Suprapubic skin (tissue), 4 donors: ENCODE data around the gene LCN15. TPM values are rescaled to one million over a fixed set of nuclear protein-coding genes. Genes with fewer than 3 reads are reported as not detected.

ENCODE experiments used
- DNase-seq, 2 donors: peaks; one replicate each; pipeline ENCODE4 v3.0.0-alpha.2; 2019; ENCODE audit warnings: low spot score in 2 of 2
- H3K27ac ChIP-seq: fragments of 200-600 bp; sonication (generic); one replicate; pipeline ENCODE4 v1.5.1; 2019
- H3K27me3 ChIP-seq: fragments of 200-600 bp; sonication (generic); one replicate; pipeline ENCODE4 v1.5.1; 2019
- H3K36me3 ChIP-seq: fragments of 200-600 bp; sonication (generic); one replicate; pipeline ENCODE4 v1.5.1; 2019
- H3K4me1 ChIP-seq: fragments of 200-600 bp; sonication (generic); one replicate; pipeline ENCODE4 v1.5.1; 2019
- H3K4me3 ChIP-seq: fragments of 200-600 bp; sonication (generic); one replicate; pipeline ENCODE4 v1.5.1; 2019; ENCODE audit warnings: mild to moderate bottlenecking
- H3K9me3 ChIP-seq: fragments of 200-600 bp; sonication (generic); one replicate; pipeline ENCODE4 v1.5.1; 2019
- EP300 ChIP-seq: sonication (generic); formaldehyde crosslinking; IDR thresholded peaks from one replicate; pipeline ENCODE4 v1.6.1; 2017; ENCODE audit warnings: antibody characterized with exemption
- POLR2A ChIP-seq, 2 donors: fragments of 450-650 bp; IDR thresholded peaks; one replicate each; pipeline ENCODE4 v1.6.1; 2017; ENCODE audit warnings: antibody characterized with exemption in 2 of 2, mild to moderate bottlenecking in 2 of 2, moderate library complexity in 2 of 2
- POLR2AphosphoS5 ChIP-seq, 3 donors: sonication (generic); formaldehyde crosslinking; IDR thresholded peaks; one replicate each; pipeline ENCODE4 v1.6.1; 2017; ENCODE audit warnings: antibody characterized with exemption in 3 of 3
- WGBS: methylation state at CpG from one replicate; pipeline ENCODE4 v1.1.5; 2018; 5-methylcytosine and 5-hydroxymethylcytosine counted together
- total RNA-seq, 4 donors: library from RNA; depleted of rRNA; stranded (reverse); fragments of >200 nt; gene quantifications; one replicate each; pipeline ENCODE4 v1.1.0, GENCODE V29; 2016
- TF ChIP-seq, protein P1 (sequence below), 2 donors: fragments of 200-600 bp in 1 of 2; fragments of 450-650 bp in 1 of 2; sonication (generic) in 1 of 2; IDR thresholded peaks; one replicate each; pipeline ENCODE4 v1.5.1; 2016 to 2019; ENCODE audit warnings: antibody characterized with exemption in 2 of 2, mild to moderate bottlenecking in 1 of 2, moderate library complexity in 1 of 2

LCN15 gene
- total RNA-seq, 4 donors from 2014 or later, result 0.21 TPM; not detected in 3

- Histone ChIP-seq H3K27ac (no peak overlapping the region), H3K36me3 (no peaks in the 10 kb centered on the region), H3K4me3 (no peak overlapping the region), H3K27me3 (no peaks in the 10 kb centered on the region), H3K4me1 (peaks cover 2% of the 10 kb centered on the region), H3K9me3 (no peaks in the 10 kb centered on the region)
- no peak for DNase-seq
- TF ChIP-seq POLR2A (IDR thresholded peaks at IDR 0.05) (no peak), POLR2AphosphoS5 (IDR thresholded peaks at IDR 0.05) (no peak), EP300 (no peak)
- TF ChIP-seq, protein P1, sequence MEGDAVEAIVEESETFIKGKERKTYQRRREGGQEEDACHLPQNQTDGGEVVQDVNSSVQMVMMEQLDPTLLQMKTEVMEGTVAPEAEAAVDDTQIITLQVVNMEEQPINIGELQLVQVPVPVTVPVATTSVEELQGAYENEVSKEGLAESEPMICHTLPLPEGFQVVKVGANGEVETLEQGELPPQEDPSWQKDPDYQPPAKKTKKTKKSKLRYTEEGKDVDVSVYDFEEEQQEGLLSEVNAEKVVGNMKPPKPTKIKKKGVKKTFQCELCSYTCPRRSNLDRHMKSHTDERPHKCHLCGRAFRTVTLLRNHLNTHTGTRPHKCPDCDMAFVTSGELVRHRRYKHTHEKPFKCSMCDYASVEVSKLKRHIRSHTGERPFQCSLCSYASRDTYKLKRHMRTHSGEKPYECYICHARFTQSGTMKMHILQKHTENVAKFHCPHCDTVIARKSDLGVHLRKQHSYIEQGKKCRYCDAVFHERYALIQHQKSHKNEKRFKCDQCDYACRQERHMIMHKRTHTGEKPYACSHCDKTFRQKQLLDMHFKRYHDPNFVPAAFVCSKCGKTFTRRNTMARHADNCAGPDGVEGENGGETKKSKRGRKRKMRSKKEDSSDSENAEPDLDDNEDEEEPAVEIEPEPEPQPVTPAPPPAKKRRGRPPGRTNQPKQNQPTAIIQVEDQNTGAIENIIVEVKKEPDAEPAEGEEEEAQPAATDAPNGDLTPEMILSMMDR (IDR thresholded peaks at IDR 0.05), result no peak
- 92% methylated on average over 3 of the region's 3 CpGs for WGBS
Measured at GRCh38 chr9:136782452-136782851, 18.1 kb upstream of the LCN15 start.

DNA sequence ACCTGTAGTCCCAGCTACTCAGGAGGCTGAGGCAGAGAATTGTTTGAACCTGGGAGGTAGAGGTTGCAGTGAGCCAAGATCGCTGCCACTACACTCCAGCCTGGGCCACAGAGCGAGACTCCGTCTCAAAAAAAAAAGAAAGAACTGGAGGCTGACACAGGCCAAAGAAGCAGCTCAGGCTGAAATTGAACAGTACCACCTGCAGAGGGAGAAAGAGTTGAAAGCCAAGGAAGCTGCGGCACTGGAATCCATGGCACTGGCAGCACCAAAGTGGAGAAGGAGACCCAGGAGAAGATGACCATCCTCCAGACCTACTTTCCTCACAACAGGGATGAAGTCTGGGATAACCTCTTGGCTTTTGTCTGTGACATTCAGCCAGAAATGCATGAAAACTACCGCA lies 15.5 kb upstream of the LCN15 start:
- TF ChIP-seq EP300, result no peak
- H3K27ac ChIP-seq, result no peak overlapping the region
- no peak for DNase-seq
- no peaks in the 10 kb centered on the region for H3K4me1 ChIP-seq
- H3K36me3 ChIP-seq, result no peaks in the 10 kb centered on the region
- WGBS, result 89% methylated on average over 5 of the region's 5 CpGs
- H3K9me3 ChIP-seq, result no peaks in the 10 kb centered on the region
- no peaks in the 10 kb centered on the region for H3K27me3 ChIP-seq
- no peak overlapping the region for H3K4me3 ChIP-seq

DNA sequence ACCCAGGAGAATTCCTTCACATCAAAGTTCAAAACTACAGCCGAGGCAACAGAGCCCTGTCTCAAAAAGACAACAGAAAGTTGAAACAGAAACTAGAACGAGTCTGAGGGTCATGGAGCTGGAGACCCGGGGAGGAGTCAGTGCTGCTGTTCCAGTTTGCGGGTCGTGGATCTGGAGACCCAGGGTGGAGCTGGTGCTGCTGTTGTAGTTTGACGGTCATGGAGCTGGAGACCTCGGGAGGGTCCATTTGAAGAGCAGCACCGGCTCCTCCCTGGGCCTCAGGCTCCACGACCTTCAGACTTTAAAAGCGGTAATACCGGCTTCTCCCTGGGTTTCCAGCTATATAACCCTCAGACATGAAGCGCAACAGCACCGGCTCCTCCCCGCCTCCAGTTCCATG lies 13.0 kb upstream of the LCN15 start:
- Histone ChIP-seq H3K36me3 (no peaks in the 10 kb centered on the region), H3K27me3 (no peaks in the 10 kb centered on the region), H3K4me1 (no peaks in the 10 kb centered on the region), H3K9me3 (no peaks in the 10 kb centered on the region), H3K27ac (no peak overlapping the region), H3K4me3 (no peak overlapping the region)
- WGBS, result 65% methylated on average over 14 of the region's 14 CpGs
- DNase-seq, result no peak
- TF ChIP-seq, protein P1 (IDR thresholded peaks at IDR 0.05), result no peak
- TF ChIP-seq POLR2A (IDR thresholded peaks at IDR 0.05), result no peak
- TF ChIP-seq POLR2AphosphoS5 (IDR thresholded peaks at IDR 0.05), result no peak
- TF ChIP-seq EP300, result no peak

DNA sequence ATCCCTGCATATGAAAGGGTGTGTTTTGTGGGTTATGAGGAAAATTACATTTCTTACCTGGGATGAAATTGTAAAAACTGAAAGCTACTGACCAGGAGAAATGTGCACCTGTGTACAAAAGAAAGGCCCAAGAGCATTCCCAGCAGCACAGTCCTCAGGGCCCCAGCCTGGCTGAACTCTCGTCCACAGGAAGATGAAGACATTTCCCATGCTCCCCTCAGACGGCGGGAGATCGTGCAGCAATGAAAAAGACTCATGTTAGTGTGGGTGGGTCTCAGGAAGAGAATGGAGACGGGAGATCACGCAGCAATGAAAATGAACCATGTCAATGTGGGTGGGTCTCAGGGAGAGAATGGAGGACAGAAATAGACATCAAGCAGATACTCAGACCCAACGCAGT lies 12.6 kb upstream of the LCN15 start:
- no peak for DNase-seq
- Histone ChIP-seq H3K4me1 (no peaks in the 10 kb centered on the region), H3K27ac (no peak overlapping the region), H3K27me3 (no peaks in the 10 kb centered on the region), H3K9me3 (no peaks in the 10 kb centered on the region), H3K4me3 (no peak overlapping the region), H3K36me3 (no peaks in the 10 kb centered on the region)
- 66% methylated on average over 7 of the region's 7 CpGs for whole genome bisulfite sequencing
- TF ChIP-seq POLR2AphosphoS5 (IDR thresholded peaks at IDR 0.05) (no peak), POLR2A (IDR thresholded peaks at IDR 0.05) (no peak), EP300 (no peak)
- TF ChIP-seq, protein P1 (IDR thresholded peaks at IDR 0.05), result no peak

- TF ChIP-seq, protein P1 (IDR thresholded peaks at IDR 0.05), result no peak
- TF ChIP-seq POLR2A (IDR thresholded peaks at IDR 0.05) (no peak), POLR2AphosphoS5 (IDR thresholded peaks at IDR 0.05) (no peak), EP300 (no peak)
- Histone ChIP-seq H3K9me3 (no peaks in the 10 kb centered on the region), H3K27ac (no peak overlapping the region), H3K36me3 (no peaks in the 10 kb centered on the region), H3K4me3 (no peak overlapping the region), H3K27me3 (no peaks in the 10 kb centered on the region), H3K4me1 (no peaks in the 10 kb centered on the region)
- 58% methylated on average over 2 of the region's 6 CpGs for WGBS
- no peak for DNase-seq
Measured at GRCh38 chr9:136775191-136775590, 10.9 kb upstream of the LCN15 start.

DNA sequence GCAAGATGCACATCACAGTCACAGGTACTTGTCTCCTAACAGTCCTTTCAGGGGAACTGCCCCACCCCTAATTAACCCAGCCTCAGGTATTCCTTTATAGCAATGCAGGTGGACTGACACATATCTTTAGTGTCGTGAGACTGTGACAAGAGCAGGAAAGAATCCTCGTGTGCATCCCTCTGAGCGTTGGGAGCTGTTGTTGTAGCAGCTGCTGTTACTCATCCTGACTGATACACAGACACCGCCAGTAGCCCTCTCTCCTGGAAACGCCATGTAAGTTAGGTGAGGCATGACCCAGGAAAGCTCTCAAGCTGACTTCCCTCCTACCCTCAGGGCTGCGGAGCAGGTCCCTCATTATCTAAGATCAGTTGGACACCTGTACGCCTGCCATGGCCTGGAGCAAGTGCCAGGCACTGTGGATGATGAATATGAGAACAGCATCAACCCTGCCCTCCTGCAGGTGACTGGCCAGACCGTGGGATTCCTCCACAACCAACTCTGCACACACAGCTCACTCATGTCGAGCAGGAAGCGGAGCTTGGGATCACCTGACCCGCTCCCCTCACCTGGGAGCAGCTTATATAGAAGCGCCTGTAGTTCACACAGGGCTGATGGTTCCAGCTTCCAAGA lies 10.2 kb upstream of the LCN15 start:
- H3K36me3 ChIP-seq, result no peaks in the 10 kb centered on the region
- 82% methylated on average over 11 of the region's 12 CpGs for WGBS
- no peaks in the 10 kb centered on the region for H3K27me3 ChIP-seq
- no peak overlapping the region for H3K27ac ChIP-seq
- no peak for DNase-seq
- no peaks in the 10 kb centered on the region for H3K4me1 ChIP-seq
- no peak for TF ChIP-seq POLR2AphosphoS5 (IDR thresholded peaks at IDR 0.05)
- TF ChIP-seq EP300, result no peak
- TF ChIP-seq, protein P1 (IDR thresholded peaks at IDR 0.05), result no peak
- no peak overlapping the region for H3K4me3 ChIP-seq
- H3K9me3 ChIP-seq, result no peaks in the 10 kb centered on the region
